Endothelial cell (in vitro differentiated cells): Measurements from ENCODE around the gene ARSG. TPM values are rescaled to one million over a fixed set of nuclear protein-coding genes. Genes with fewer than 3 reads are reported as not detected.

Source experiments
- DNase-seq: peaks from one replicate; pipeline ENCODE4 v3.0.0; 2021; ENCODE audit warnings: low spot score
- H3K27ac Mint-ChIP-seq: one replicate; pipeline ENCODE4 v1.8.0; 2021; ENCODE audit warnings: mixed read lengths, inconsistent platforms; ENCODE audit not compliant: unreplicated experiment
- H3K27me3 Mint-ChIP-seq: one replicate; pipeline ENCODE4 v1.8.0; 2021; ENCODE audit warnings: mild to moderate bottlenecking, moderate library complexity, mixed read lengths, inconsistent platforms; ENCODE audit not compliant: unreplicated experiment
- H3K36me3 Mint-ChIP-seq: one replicate; pipeline ENCODE4 v1.8.0; 2021; ENCODE audit warnings: mild to moderate bottlenecking, low read depth, mixed read lengths, inconsistent platforms; ENCODE audit not compliant: unreplicated experiment
- H3K4me1 Mint-ChIP-seq: one replicate; pipeline ENCODE4 v1.8.0; 2021; ENCODE audit warnings: mild to moderate bottlenecking, mixed read lengths, inconsistent platforms; ENCODE audit not compliant: unreplicated experiment
- H3K4me3 Mint-ChIP-seq: one replicate; pipeline ENCODE4 v1.8.0; 2021; ENCODE audit warnings: mild to moderate bottlenecking, mixed read lengths, inconsistent platforms; ENCODE audit not compliant: unreplicated experiment
- H3K9me3 Mint-ChIP-seq: one replicate; pipeline ENCODE4 v1.8.0; 2021; ENCODE audit warnings: mixed read lengths, inconsistent platforms; ENCODE audit not compliant: unreplicated experiment
- total RNA-seq: library from RNA; stranded (reverse); fragmentation: NEBNext Ultra II Directional; extraction: Animal tissue kit (Norgen Biotek cat#: 25700); gene quantifications from one replicate; pipeline ENCODE4 v1.2.1, GENCODE V29; 2021; ENCODE audit not compliant: unreplicated experiment
- TF ChIP-seq, protein P1 (sequence below): fragments of 200-600 bp; sonication (generic); IDR thresholded peaks from one replicate; pipeline ENCODE4 v1.5.0; 2021; ENCODE audit warnings: antibody characterized with exemption; ENCODE audit not compliant: unreplicated experiment

ARSG gene
- total RNA-seq, 1 donor from 2014 or later = 9.8 TPM

DNA sequence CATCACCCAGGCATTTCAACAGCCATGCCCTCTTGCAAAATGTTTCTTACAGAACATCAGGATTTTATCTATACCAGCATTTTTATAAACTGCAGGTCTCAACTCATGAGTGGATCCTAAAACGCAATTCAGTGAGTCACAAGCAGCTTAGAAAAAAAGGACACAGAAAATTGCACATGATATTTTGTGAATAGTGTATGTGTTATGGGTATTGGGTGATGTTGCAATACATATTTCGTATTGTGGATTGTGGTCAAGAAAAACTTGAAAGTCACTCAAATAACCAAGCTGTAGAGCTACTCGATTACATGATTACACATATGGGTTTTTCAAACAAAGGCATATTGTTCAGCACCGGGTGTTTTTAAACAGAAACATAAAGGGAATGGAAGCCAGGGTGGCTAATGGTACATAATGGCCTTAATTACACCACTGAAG lies 164.6 kb downstream of the ARSG start:
- H3K4me3 Mint-ChIP-seq = peak overlapping the region; percentile 99
- peak overlapping the region; percentile 93 for H3K27ac Mint-ChIP-seq
- peaks cover 31% of the 10 kb centered on the region for H3K4me1 Mint-ChIP-seq
- H3K36me3 Mint-ChIP-seq = no peaks in the 10 kb centered on the region
- no peak for DNase-seq
- H3K9me3 Mint-ChIP-seq = no peaks in the 10 kb centered on the region
- TF ChIP-seq, protein P1, sequence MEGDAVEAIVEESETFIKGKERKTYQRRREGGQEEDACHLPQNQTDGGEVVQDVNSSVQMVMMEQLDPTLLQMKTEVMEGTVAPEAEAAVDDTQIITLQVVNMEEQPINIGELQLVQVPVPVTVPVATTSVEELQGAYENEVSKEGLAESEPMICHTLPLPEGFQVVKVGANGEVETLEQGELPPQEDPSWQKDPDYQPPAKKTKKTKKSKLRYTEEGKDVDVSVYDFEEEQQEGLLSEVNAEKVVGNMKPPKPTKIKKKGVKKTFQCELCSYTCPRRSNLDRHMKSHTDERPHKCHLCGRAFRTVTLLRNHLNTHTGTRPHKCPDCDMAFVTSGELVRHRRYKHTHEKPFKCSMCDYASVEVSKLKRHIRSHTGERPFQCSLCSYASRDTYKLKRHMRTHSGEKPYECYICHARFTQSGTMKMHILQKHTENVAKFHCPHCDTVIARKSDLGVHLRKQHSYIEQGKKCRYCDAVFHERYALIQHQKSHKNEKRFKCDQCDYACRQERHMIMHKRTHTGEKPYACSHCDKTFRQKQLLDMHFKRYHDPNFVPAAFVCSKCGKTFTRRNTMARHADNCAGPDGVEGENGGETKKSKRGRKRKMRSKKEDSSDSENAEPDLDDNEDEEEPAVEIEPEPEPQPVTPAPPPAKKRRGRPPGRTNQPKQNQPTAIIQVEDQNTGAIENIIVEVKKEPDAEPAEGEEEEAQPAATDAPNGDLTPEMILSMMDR = no peak
- H3K27me3 Mint-ChIP-seq = peaks cover 8% of the 10 kb centered on the region

DNA sequence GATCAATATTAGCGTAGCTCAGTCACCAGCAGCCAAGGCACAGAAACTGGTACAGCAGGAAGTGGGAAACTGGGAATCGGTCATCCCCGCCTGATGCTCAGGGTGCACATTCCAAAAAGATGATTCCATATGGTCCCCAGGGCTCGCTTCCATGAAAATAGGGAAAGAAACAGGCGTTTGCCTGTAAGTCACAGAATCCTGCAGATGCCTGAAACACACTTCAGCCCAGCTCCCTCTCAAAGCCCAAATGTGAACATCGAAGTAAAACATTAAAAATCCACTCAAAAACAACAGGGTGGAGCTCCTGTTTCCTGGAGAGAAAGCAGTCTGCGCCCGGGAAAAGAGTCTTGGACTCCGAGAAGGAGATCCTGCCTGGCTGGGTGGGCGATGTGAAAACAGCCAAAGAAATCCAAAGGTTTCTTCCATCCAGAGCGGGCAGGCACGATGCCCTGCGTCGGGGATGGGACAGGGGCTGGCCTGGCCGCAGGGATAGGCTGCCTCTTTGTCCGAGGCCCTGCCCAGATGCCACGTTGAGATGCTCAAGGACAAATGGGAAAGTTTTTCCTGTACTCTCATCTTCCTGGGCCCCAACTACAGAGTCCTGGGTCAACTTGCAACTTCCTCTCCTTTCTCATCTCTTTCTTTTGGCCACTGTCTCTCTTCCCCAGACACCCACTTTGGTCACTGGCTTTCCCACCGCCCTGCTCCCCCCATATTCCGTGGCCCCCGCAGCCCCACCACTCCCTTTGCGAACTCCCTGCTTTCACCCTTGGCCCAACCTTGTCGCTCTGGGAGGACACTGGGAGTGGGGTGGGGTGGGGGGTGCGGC lies 165.3 kb downstream of the ARSG start:
- H3K4me1 Mint-ChIP-seq = peaks cover 37% of the 10 kb centered on the region
- TF ChIP-seq, protein P1 = no peak
- peak; percentile 63 for DNase-seq
- peak overlapping the region; percentile 99 for H3K4me3 Mint-ChIP-seq
- H3K9me3 Mint-ChIP-seq = no peaks in the 10 kb centered on the region
- H3K27ac Mint-ChIP-seq = peak overlapping the region; percentile 93
- H3K36me3 Mint-ChIP-seq = no peaks in the 10 kb centered on the region
- peaks cover 8% of the 10 kb centered on the region for H3K27me3 Mint-ChIP-seq

DNA sequence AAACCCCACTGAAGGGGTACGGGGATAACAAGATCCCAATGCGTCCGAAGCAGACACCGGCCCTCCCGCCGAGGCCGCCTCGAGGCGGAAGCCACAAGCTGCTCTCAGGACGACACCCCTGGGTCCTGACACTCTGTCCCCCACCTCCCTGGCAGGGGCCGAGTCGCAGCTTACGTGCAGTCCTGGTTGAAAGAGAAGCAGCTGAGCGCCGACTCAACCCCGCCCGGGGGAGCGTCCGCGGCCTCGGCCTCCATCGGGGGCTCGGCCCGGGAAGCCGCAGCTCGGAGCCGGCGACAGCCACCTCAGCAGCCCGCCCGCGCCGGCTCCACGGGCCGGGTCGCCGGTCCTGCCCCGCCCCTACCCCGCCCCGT lies 165.9 kb downstream of the ARSG start, which contains the start of gene WIPI1:
WIPI1 (minus strand) TSS at position 329 of the 371 bp plus-strand sequence; CDS start at position 254, 75 bp downstream.
- DNase-seq = no peak
- H3K27me3 Mint-ChIP-seq = peaks cover 8% of the 10 kb centered on the region
- peak within 1 kb of the TSS; percentile 93 for H3K27ac Mint-ChIP-seq
- no peaks in the 10 kb centered on the region for H3K9me3 Mint-ChIP-seq
- peak within 1 kb of the TSS; percentile 99 for H3K4me3 Mint-ChIP-seq
- TF ChIP-seq, protein P1 = no peak
- peaks cover 37% of the 10 kb centered on the region for H3K4me1 Mint-ChIP-seq
- no peaks in the 10 kb centered on the region for H3K36me3 Mint-ChIP-seq

DNA sequence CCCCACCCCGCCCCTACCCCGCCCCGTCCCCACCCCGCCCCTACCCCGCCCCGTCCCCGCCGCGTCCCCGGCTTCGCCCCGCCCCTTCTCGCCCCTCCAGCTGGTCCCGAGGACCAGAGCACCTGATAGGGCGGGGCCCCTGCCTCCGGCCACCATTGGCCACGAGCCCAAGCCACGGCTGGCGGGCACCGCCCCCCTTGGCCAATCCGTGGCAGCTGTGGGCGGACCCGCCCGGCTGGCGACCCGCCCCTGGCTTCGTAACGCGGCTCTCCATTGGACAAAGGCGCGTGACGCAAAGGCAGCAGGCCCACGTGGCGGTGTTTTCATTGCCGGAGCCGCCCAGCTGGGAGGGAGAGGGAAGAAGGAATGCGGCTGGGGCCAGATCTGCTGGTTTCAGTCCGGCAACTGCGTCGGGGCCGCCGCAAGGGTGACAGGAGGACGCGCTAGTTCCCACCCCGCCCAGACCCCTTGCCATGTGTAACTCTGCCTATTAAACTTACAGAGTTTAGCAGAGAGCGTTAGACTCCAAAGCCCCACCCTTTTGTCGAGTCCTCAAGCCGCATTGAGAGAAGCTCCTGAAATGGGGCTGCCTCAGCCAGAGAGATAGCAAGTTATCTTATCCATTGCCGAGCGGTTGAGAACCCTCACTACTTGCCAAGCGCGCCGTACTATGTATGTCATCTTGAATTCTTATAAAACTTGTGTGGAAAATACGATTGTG lies 166.4 kb downstream of the ARSG start:
- peak overlapping the region; percentile 74 for H3K4me3 Mint-ChIP-seq
- H3K27me3 Mint-ChIP-seq = peaks cover 8% of the 10 kb centered on the region
- TF ChIP-seq, protein P1 = no peak
- no peaks in the 10 kb centered on the region for H3K36me3 Mint-ChIP-seq
- peaks cover 40% of the 10 kb centered on the region for H3K4me1 Mint-ChIP-seq
- H3K9me3 Mint-ChIP-seq = no peaks in the 10 kb centered on the region
- H3K27ac Mint-ChIP-seq = peak overlapping the region; percentile 68
- peak; percentile 99 for DNase-seq
